Renal cortex interstitium (tissue), 11 donors: ENCODE data around the gene PYDC1. TPM values are rescaled to one million over a fixed set of nuclear protein-coding genes. Genes with fewer than 3 reads are reported as not detected.
"Not testable (repeated sequence)": the region's sequence is repeated elsewhere in the genome, so short reads cannot be mapped to it uniquely, and the experiment has no call there.

ENCODE experiments used
- DNase-seq, 11 donors: peaks; one replicate each; pipeline ENCODE4 v3.0.0-alpha.2; 2013; ENCODE audit warnings: low read depth in 9 of 11, low spot score in 4 of 11; ENCODE audit errors: extremely low read depth in 1 of 11
- polyA plus RNA-seq, 3 donors: library from polyadenylated mRNA; unstranded; fragments of 120-200 nt; gene quantifications; one replicate each; pipeline ENCODE4 v1.2.1, GENCODE V29; 2013; ENCODE audit not compliant: insufficient read length in 3 of 3

Gene PYDC1
- polyA plus RNA-seq, 3 donors = not detected

DNA sequence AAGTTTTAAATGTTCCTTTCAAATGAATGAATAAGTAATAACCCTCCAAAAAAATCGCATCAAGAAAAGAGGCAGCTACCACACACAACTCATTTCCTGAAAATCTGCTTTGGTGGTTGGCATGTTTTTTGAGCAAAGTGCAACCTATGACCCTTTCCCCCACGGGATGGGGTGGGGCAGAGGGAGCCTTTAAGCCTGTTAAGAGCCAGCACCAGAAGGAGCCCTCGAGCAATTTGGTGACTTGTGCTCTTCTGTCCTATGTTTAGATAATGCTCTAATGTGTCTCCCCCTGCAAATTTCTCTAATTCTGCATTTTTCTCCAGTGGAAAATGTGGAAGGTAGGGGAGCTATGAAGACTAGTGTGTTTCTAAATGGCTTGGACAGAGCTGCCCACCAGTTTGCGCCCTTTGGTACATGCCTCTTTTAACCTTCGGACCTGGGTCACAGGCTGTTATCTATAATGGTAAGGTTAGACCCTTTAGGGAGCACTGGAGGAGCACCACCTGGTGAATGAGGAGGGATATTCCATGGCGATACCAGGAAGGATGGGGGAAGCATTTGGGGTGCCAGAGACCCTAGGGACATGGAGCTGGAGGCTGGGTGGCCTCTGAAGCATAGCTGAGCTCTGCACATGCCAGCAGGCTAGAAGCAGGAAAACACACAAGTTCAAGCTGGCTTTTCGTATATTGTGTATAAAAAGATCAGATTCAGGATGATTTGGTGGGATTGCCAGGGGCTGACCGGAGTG lies 15.9 kb downstream of the PYDC1 start:
- no peak for DNase-seq

DNA sequence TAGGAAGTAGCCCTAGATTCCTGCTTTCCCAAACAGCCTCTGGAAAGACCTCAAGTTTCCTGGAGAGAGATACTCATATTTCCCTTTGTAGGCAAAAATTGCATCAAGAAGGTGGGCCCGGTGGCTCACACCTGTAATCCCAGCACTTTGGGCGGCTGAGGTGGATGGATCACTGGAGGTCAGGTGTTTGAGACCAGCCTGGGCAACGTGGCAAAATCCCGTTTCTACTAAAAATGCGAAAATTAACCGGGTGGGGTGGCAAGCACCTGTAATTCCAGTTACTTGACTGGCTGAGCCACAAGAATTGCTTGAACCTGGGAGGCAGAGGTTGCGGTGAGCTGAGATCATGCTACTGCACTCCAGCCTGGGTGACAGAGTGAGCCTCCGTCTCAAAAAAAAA lies 16.8 kb downstream of the PYDC1 start:
- DNase-seq = not testable (repeated sequence)

- no peak for DNase-seq
These were observed 17.4 kb downstream of the PYDC1 start for GRCh38 chr16:31199430-31200041.

DNA sequence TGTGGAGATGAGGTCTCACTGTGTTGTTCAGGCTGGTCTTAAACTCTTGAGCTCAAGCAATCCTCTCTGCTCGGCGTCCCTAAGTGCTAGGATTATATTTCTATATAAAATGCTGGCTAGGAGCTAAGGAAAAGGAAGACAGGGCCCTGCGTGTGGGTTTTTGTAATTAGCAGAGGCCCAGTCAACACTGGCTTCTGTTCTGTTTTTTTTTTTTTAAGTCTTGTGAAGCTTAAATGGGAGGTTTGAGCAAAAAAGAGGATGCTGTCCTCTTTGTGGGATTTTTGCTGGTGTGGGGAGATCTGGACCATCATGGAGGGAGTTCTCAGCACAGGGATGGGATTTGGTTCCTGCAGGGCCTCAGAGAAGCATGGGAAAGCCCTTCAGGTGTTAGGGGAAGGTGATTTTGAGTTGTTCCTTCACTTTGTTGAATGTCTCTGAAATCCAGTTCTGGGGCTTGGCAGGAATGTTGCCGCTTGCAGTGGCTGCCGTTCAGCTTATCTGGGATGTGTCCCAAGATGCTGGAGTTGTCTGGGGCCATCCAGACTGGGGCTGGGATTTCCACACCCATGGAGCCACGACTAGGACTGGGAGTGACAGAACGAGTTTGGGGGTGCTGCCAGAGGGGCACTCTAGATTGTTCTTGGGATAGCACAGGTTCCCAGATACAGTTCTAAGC lies 18.6 kb downstream of the PYDC1 start:
- DNase-seq = no peak

GRCh38 chr16:31196324-31197088 lies 20.4 kb downstream of the PYDC1 start:
- DNase-seq = no peak

- not testable (repeated sequence) for DNase-seq
These were observed 21.1 kb downstream of the PYDC1 start for GRCh38 chr16:31195861-31196260.

- no peak for DNase-seq
These were observed 22.0 kb downstream of the PYDC1 start for GRCh38 chr16:31194898-31195297.

DNA sequence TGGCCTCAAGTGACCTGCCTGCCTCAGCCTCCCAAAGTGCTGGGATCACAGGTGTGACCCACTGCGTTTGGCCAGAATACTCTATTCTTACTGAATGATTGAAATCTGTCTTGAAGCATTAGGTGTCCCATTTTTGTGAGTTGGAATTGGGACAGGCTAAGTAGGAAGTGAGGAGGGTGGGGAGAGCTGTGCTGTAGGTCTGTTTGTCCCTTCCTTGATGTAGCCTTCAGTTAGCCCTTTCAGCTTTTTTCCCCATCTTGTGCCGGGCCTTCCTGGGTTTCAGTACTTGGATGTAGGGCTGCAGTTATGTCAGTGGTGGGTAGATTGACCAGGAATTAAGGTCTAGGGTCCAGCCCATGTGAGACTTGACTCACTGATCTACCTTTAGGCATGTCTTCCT lies 23.1 kb downstream of the PYDC1 start:
- no peak for DNase-seq

DNA sequence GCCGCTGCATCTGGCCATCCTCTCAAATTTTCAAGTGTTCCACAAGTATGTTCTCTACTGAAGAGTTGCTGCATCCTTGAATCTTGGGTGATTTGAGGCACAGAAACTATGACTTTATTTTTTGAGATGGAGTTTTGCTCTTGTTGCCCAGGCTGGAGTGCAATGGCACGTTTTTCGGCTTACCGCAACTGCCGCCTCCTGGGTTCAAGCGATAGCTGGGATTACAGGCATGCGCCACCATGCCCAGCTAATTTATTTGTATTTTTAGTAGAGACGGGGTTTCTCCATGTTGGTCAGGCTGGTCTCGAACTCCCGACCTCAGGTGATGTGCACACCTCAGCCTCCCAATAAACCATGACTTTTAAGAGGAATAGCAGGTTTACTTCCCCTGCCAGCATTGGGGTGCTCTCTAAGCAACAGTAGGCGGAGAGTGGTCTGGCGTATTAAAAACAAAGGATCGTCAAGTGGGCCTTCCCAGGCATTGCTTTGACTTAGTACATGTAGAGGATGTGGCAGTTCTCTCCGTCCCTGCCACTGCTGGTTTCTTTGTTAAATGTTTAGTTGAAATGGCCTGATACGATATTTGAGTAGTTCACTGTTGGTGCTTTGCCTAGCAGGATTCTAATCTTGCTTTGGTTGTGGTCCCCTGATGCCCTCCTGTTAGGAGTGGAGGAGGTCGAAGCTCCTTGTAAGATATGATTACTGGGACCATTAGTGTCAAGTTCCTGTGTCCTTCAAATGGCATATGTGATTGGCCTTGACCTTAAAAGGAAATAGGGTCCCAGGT lies 23.9 kb downstream of the PYDC1 start:
- no peak for DNase-seq

DNA sequence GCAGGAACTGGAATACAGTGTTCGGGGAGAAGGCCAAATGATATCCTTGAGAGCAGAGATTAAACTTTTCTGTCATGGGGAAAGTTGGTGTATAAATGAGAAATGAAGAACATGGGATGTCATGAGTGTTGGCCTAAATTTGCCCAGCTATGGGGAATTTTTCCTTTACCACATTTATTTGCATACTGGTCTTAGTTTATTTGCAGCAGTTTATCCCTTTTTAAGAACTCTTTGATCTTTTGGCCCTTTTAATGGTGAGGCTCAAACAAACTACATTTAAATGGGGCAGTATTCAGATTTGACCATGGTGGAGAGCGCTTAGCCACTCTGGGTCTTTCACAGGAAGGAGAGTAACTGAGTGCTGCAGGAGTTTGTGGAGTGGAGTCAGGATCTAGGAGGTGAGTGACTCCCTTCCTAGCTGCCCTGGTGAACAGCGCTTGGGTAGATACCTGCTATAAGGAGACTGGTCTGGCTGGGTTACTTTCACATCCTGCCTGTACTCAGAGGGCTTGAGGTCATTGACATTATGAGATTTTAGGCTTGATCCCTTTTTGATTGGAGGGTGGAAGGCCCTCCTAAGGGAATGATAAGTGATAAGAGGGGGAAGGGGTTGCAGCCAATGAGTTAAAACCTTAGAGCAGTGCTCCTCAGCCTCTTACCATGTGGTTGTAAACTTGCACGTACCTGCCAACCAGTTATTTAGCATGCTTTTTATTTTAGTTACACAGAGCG lies 25.1 kb downstream of the PYDC1 start:
- DNase-seq = no peak

- no peak for DNase-seq
These were observed 26.0 kb downstream of the PYDC1 start for GRCh38 chr16:31190818-31191444.

GRCh38 chr16:31190061-31190460 lies 26.9 kb downstream of the PYDC1 start:
- no peak for DNase-seq

- DNase-seq = no peak
These were observed 27.5 kb downstream of the PYDC1 start for GRCh38 chr16:31189412-31189778.

- no peak for DNase-seq
These were observed 28.2 kb downstream of the PYDC1 start for GRCh38 chr16:31188450-31189411.

GRCh38 chr16:31187808-31188189 lies 29.1 kb downstream of the PYDC1 start:
- no peak for DNase-seq

- no peak for DNase-seq
These were observed 29.8 kb downstream of the PYDC1 start for GRCh38 chr16:31186930-31187807.
